ENCODE data around the gene MAP7.
"Not testable (repeated sequence)": the region's sequence is repeated elsewhere in the genome, so short reads cannot be mapped to it uniquely, and the experiment has no call there.

MAP7 gene

DNA sequence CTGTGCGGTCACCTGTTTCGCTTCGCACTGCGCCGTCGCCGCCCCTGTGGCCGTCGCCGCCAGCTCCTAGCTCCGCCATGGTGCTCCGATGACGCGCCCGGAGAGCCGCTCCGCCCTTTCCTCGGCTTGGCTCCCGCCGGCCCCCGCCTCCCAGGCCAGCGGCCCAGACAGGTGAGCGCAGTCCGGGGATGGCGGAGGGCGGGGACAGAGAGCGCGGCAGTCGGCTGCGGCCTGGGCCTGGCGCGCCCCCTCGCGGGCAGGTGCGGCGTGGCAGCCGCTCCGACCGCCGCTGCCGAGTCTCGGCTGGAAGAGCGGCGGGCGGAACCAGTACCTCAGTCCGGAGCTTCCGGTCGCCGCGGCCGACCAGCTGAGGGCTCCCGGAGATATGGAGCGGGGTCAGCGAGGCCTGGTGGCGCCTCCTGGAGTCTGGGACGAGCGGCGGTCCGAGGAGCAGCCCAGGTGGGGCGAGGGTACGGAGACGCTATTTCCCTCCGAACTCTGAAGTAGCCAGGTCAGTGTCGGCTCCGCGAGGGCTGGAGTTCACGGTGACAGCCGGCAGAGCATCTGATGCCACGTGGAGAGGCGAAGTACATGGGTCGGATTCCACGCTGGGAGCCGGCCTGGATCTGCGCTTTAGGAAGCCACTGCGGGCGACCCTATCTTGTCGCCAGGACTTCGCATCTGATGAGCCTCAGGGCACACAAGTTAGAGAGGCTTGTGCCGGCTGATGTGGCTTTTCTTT is at the start of gene MAP7:
MAP7 (minus strand) TSS at position 93 of the 742 bp plus-strand sequence; CDS start at position 79, 14 bp downstream.
- DNase-seq (ENCODE audit: low read depth in 2 of 2) = peak; percentile 17 to 36

DNA sequence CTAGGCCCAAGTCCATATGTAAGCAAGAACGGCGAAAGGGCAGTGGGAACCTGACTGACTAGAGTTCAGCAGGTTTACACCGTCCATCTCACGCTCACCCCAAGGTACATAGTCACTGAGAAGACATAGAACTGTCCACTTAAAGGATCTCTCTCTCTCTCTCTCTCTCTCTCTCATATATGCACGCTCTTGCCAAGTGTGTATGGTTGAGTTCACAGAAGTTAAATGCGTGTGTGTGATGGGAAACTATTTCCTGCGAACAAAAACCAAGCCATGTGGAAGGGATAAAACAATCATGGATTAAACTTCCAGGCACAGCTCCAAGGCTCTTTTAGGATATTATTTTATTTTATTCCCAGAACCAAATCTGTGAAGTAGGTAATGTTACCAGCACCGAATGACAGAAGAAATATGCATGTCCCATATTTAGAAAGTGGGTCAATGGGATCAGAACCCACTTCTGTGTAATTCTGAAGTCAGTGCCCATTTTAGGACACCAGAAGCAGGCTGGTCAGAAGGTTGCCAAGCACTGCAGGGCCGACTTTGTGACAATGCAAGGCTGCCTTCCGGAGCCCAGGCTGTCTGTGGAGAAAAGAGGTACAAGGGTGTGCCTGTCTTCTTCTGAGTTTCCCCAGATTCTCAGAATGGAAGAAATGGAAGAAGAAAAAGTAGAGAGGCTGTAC is 49.2 kb upstream of the MAP7 start:
- DNase-seq (ENCODE audit: low read depth in 2 of 2) = no peak

DNA sequence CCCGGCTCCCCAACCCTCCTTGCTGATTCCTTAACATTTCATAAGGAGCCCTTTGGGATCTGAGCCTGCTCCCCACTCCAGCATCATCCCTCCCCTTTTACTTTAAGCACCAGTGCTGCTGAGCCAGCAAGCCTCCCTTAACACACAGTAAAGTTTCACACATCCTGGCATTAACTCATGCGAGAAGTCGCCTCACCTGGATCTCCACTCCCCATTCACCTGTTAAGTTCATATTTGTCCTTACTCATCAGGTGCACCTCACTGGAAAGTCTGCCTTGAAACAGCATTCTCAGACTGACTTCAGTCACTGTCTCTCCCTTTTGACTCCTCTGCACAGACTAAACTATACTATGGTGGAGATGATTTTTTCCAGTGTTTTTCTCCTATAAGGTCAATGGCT is 47.8 kb upstream of the MAP7 start:
- DNase-seq (ENCODE audit: low read depth in 2 of 2) = no peak

DNA sequence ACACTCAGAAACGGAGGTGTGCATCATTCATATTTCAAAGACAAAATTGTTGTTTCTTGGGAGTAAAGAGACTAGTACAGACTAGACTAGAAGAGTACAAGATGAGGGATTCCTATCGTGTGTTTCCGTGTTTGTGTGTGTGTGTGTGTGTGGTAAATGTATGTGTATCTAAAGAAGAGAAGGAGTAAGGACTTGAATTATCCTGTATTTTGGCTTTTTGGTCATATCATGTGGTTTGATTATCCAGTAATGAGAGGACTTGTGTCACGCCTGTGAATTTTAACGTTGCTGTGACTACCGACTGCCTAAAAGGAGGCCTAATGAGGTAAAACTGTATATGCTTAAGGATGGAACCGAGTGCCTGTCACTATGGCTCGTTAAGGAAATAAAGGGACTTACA is 44.4 kb upstream of the MAP7 start:
- no peak for DNase-seq (ENCODE audit: low read depth in 2 of 2)

DNA sequence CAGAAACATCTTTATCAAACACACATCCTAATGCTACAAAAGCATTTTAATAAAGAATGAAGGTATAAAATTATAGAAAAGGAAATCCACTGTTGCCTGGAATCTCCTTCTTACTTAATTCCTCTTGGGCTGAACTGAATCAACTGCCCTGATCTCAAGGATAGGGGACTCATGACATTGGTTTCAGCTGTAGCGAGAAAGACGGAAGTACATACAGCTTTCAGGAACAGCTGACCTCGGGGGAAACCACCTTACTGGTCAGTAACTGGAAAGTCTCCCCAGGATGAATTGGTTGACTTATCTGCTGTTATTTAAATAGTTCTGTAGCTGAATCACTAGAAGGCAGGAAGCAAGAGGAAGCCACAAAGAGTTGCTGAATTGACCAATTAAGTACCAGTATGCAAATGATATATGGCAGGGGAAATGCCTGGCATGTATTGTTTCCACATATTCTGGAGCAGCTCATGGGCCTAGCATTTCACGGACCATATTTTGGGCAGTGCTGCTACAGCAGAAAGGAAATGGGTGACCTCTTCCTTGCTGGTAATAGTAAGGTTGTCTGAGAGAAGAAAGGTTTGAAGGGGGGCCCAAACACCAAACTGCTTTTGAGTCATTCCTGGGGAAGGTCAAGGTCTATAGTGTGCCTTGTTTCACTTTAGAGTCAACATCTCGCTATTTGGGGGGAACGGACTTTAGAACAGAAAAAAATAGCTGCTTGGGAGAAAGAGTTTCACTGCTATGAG is 43.7 kb upstream of the MAP7 start:
- no peak for DNase-seq (ENCODE audit: low read depth in 2 of 2)

DNA sequence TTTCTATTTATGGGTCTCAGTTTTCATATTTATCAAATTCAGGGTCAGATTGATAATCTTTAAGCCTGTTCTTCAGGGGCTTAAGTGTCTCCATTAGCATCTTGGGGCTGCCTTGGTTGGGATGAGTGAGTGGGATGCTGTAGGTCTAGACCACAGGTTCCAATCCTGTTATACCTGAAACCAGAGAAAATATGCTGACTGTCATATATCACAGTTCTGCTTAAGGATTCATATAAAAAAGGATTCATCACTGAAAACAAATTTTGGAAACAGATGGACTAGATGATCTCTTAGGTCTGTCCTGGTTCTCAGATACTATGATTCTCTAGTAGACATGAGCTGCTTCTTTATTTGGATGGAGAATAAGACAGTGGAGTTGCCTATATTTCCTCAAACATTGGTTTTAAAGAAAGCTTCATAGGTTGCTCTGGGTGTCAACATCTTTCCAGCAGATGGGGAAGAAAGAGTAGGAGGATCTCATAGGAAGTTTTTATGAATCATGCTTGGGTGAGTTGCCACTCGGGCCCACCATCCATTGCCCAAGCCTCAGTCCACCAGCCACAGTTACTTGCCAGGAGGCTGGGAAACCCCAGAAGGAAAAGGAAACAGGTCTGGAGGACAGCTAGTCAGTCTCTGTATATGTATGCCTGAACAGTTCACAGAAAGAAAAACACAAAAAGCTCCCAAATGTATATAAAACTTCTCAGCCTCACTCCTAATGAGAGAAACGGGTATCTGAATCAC is 42.9 kb upstream of the MAP7 start:
- DNase-seq (ENCODE audit: low read depth in 2 of 2) = no peak

DNA sequence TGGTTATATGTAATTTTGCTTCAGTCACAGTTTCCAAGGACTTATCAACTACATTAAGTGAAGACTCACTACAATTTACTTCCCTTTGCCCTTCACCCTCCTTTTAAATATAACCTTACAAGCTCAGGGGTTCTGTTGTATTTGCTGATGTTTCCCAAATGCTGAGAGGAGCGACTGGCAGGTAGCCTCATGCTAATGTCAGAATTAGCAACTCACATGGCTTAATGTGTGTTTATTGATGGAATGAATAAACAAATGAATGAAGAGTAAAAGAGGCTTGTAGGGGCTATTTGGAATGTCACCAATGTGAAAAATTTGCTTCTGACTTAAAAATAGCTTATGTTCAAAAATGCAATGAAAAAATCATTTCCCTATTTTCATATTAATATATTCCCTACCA is 41.4 kb upstream of the MAP7 start:
- no peak for DNase-seq (ENCODE audit: low read depth in 2 of 2)

DNA sequence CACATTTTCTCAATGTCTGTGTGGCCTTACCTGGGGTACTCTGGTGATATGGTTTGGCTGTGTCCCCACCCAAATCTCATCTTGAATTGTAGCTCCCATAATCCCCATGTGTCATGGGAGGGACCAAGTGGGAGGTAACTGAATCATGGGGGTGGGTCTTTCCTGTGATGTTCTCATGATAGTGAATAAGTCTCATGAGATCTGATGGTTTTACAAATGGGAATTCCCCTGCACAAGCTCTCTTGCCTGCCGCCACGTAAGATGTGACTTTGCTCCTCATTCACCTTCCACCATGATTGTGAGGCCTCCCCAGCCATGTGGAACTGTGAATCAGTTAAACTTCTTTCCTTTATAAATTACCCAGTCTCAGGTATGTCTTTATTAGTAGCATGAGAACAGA is 40.6 kb upstream of the MAP7 start:
- DNase-seq (ENCODE audit: low read depth in 2 of 2) = not testable (repeated sequence)

DNA sequence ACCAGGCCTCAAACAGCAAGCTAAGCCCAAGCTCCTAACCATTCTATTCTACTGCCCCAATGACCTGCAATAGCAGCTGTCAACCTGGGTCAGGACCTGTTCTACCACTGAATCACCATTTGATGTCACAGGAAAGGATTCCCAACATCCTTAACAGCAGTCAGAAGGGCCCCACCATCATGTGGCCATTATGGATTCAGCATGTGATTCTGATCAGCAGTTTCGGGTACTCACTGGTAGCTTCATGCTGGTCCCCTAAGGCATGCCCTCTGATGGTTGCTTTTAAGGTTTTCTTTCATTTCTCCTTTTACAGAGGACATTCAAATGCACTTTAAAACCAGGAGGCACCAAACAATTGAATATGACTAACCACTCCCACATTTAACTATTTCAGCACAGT is 37.3 kb upstream of the MAP7 start:
- no peak for DNase-seq (ENCODE audit: low read depth in 2 of 2)

DNA sequence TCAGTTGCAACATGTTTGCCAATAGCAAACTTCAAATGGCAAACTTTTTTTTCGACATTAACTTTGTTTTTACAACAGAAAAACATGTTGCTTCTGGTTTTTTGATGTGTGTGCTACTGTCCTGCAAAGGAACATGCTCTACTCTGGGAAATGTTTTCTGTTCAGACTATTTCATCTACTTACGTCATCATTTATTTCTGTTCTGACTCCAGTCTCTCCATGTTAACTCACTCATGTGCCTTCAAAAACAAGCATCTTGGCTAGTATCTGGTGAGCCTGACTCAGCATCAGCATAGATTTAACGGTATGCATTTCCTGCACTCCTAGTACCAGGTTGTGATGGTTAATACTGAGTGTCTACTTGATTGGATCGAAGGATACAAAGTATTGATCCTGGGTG is 36.1 kb upstream of the MAP7 start:
- DNase-seq (ENCODE audit: low read depth in 2 of 2) = no peak

DNA sequence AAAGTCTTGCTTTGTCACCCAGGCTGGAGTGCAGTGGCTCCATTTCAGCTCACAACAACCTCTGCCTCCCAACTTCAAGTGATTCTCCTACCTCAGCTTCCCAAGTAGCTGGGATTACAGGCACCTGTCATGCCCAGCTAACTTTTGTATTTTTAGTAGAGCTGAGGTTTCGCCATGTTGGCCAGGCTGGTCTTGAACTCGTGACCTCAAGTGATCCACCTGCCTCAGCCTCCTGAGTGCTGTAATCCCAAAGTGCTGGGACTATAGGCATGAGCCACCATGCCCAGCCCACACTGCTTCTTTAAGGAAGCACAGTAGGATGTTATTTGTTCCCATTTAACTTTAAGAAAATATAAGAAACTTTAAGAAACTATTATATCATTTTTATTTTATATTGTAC is 35.3 kb upstream of the MAP7 start:
- DNase-seq (ENCODE audit: low read depth in 2 of 2) = not testable (repeated sequence)

DNA sequence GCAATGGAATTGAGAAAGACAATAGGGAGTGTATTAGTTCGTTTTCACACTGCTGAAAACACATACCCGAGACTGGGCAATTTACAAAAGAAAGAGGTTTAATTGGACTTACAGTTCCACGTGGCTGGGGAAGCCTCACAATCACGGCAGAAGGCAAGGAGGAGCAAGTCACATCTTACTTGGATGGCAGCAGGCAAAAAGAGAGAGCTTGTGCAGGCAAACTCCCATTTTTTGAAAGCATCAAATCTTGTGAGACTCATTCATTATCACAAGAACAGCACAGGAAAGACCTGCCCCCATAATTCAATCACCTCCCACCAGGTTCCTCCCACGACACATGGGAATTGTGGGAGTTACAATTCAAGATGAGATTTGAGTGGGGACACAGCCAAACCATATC is 34.1 kb upstream of the MAP7 start:
- not testable (repeated sequence) for DNase-seq (ENCODE audit: low read depth in 2 of 2)

DNA sequence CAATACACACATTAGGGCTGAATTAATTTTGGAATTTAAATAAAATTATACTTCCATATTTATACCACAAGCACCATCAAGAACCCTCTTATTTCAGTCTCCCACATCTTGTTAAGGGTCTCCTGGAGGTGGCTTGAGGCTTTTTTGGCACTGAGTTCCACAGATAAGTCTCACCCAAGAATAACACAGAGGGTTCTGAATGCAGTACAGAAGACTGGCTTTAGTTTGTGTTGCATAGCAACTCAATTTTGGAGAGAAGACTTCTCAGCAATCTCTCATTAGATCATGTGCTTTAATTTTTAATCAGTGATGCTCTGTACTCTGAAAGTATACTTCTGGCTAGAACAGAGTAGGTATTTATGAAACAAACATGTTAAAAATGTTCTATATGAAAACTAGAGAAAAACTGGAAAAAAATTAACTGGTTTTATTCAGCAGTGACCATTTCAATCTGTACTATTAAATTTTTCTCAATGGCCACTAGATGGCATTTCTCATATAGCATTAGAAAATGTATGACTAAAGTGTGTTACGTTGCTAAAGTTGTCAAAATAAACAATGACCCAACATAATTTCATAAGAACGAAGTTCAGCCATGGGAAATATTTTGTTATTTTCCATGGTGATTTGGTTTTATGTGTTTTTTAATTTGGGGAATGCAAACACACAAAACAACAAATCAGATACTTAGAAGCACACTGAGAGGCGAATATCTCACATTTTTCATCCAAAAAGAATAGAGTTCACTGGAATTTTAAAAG is 32.7 kb upstream of the MAP7 start:
- DNase-seq (ENCODE audit: low read depth in 2 of 2) = no peak

DNA sequence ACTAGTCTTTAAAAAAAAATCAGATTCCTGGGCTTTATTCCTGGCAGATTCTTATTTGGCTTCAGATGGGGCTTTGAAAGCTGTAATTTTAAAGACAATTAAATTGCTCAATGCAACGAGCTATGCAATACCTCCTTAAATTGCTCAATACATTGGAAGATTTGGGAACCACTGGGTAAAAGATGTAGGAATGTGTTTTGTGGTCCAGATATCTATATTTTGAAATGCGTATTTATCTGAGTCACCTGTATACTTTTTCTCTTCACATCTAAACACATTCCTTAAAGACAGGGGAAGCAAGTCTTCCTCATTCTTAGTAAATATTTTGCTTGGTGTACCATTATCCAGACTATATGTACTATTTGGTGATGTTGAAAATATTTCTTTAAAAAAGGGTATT is 29.6 kb upstream of the MAP7 start:
- no peak for DNase-seq (ENCODE audit: low read depth in 2 of 2)

DNA sequence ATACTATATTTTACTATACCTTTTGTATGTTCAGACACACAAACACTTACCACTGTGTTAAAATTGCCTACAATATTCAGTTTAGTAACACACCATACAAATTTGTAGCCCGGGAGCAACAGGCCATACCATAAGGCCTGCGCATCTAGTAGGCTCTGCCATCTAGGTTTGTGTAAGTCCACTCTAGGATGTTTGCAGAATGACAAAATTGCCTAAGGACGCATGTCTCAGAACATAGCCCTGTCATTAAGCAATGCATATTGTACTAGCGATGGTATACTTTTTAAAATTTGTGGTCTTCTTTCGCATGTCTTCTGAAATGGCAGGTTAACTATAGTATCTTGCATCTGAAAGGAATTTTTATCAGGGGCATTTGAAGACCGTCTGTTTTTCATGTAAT is 26.6 kb upstream of the MAP7 start:
- no peak for DNase-seq (ENCODE audit: low read depth in 2 of 2)

DNA sequence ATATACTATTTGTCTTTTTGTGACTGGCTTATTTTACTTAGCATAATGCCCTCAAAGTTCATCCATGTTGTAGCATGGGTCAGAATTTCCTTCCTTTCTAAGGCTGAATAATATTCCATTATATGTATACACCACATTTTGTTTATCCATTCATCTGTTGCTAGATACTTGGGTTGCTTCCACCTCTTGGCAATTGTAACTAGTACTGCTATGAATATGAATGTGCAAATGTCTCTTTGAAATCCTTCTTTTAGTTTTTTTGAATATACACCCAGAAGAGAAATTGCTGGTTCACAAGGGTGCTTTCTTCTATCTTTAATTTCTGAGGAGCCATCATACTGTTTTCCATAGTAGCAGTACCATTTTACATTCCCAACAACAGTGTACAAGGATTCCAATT is 21.3 kb upstream of the MAP7 start:
- no peak for DNase-seq (ENCODE audit: low read depth in 2 of 2)

DNA sequence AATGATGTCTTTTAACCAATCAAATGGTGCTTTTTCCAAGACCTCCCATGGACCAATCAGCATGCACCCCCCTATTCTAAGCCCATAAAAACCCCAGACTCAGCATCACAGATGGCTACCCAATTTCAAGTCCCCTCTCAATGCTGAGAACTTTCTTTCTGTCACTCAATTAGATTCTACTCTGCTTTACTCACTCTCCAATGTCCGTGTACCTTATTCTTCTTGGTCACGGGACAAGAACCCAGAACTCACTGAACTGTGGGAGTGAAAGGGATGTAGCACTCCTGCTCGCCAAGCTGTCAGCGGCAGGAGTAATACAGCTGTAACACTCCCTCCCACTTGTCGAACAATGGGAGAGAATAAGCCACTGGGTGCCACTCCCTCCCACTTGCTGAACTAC is 20.8 kb upstream of the MAP7 start:
- no peak for DNase-seq (ENCODE audit: low read depth in 2 of 2)

DNA sequence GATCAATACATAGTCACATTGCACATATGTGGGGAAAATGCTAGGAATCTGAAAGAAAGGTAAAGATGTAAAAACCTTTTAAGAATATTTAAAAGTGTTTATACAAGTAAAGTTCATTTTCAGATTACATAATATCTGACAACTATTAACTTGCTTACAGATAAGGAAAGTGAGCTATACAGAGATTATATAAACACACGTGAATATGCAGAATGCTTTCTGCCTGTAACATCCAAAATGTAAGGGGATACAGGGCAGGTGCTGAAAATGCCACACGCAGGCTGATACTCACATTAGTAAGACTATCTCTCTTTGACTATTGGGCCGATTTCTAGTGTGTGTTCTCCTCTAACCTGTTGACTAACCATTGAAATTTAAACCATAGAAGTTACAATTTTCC is 17.9 kb upstream of the MAP7 start:
- DNase-seq (ENCODE audit: low read depth in 2 of 2) = no peak

DNA sequence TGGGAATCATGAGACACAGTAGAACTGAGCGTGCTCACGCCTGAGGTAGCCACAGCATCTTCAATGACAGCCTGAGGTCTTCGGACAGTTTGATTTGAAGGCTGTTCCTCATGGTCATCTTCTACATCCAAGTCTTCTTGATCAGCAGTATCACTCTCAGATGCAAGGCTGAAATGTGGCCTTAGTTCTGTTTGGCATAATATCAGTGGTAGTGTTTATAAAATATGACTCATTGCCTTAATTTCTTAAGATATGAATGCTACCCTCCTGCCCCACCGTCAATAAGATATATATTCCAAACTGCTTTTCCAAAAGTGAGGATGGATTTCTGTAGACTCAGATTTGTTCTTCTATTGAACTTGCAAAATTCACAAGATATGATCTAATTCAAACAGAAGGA is 17.5 kb upstream of the MAP7 start:
- DNase-seq (ENCODE audit: low read depth in 2 of 2) = no peak

DNA sequence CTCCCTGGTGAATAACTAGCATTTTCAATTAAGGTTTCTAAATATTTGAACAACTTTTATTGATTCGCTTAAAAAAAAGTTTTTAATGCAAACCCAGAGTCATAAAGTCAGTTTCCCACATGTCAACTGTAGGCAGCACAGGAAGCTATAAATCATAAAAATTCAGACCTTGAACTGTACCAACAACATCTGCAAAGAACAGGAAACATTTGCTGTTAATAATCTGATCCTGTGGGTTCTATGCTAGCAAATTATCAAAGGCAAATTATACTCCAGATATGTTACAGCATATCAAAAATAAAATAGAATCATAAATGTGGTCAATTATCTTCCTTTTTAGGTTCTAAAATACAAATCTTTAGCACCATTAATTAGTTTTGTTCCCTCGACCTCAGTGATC is 16.6 kb upstream of the MAP7 start:
- DNase-seq (ENCODE audit: low read depth in 2 of 2) = no peak

DNA sequence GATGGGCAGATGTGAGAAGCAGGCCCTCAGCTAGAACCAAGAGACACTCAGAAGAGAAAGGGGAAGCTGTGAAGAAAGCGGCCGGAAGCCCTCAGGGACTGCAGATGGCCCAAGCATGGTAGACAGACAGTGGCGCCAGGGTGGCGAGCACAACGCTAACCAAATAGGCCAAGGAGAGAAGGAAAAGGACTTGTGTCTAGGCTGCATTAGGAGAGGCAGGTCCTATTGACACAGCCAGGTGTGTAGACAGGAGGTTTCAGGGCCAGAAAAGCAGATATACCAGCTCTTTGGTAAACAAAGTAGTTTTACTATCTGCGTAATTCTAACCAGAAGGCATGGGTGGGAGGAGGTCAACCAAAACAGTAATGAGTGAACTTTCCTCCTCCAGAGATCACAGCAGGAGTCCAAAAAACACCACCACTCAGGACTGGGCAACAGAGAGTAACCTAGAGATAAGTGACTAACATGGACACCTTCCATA is 15.8 kb upstream of the MAP7 start:
- DNase-seq (ENCODE audit: low read depth in 2 of 2) = no peak

All from stimulated activated CD4-positive, alpha-beta T cell treated with anti-CD3 and anti-CD28 coated beads, Interleukin-1b, Interleukin-23, amount 100 ng/mL, for 1 hour (primary cell).